Esophagus squamous epithelium (tissue), 4 donors: Measurements from ENCODE around the gene CELA2B.
"Not testable (repeated sequence)": the region's sequence is repeated elsewhere in the genome, so short reads cannot be mapped to it uniquely, and the experiment has no call there.

Source experiments
- POLR2A ChIP-seq, 4 donors: fragments of 450-650 bp; IDR thresholded peaks; one replicate each; pipeline ENCODE4 v1.6.1; 2017; ENCODE audit warnings: antibody characterized with exemption in 4 of 4, mild to moderate bottlenecking in 4 of 4, moderate library complexity in 3 of 4
- TF ChIP-seq, protein P1 (sequence below), 6 experiments: fragments of 450-650 bp in 4 of 6; fragments of 200-600 bp in 2 of 6; sonication (generic) in 2 of 6; IDR thresholded peaks; one replicate each; pipeline ENCODE4 v1.5.1; 2016 to 2019; ENCODE audit warnings: antibody characterized with exemption in 6 of 6, mild to moderate bottlenecking in 4 of 6, moderate library complexity in 4 of 6

DNA sequence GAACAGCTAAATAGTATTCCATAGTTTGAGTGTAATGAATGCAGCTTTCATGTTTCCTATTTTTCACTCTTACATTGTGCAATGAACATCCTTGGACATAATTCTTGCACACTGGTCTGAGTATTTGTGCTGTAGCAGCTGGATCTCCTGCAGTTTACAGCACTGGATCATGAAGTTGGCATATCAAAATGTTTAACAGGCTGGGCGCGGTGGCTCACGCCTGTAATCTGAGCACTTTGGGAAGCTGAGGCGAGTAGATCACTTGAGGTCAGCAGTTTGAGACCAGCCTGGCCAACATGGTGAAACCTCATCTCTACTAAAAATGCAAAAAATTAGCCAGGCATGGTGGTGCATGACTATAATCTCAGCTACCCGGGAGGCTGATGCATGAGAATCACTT is 4.8 kb upstream of the CELA2B start:
- TF ChIP-seq, protein P1, sequence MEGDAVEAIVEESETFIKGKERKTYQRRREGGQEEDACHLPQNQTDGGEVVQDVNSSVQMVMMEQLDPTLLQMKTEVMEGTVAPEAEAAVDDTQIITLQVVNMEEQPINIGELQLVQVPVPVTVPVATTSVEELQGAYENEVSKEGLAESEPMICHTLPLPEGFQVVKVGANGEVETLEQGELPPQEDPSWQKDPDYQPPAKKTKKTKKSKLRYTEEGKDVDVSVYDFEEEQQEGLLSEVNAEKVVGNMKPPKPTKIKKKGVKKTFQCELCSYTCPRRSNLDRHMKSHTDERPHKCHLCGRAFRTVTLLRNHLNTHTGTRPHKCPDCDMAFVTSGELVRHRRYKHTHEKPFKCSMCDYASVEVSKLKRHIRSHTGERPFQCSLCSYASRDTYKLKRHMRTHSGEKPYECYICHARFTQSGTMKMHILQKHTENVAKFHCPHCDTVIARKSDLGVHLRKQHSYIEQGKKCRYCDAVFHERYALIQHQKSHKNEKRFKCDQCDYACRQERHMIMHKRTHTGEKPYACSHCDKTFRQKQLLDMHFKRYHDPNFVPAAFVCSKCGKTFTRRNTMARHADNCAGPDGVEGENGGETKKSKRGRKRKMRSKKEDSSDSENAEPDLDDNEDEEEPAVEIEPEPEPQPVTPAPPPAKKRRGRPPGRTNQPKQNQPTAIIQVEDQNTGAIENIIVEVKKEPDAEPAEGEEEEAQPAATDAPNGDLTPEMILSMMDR (IDR thresholded peaks at IDR 0.05), result not testable (repeated sequence)
- TF ChIP-seq POLR2A (IDR thresholded peaks at IDR 0.05), result not testable (repeated sequence)
